Measurements from ENCODE around the gene SAMD4A.

The SAMD4A gene

DNA sequence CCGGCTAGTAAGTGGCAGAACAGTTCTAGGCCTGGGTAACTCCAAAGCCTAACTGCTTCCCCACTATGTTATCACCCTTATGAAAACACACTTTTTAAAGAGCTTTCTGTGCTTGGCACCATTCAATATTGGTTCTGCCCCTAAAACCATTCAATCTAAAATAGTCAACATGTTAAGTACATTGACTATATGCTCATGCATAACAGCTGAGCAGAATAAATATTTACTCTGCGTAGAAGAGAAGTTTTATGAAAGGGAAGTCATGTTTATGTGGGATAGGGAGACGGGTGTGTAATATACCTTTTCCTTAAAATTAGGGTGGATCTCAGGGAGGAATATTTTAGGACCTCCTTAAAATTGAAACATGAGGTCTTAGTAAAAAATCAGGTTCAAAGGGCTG is 80.5 kb downstream of the SAMD4A start:
- no peak for DNase-seq (ENCODE audit: low read depth)
- no peak for TF ChIP-seq CTCF (conservative IDR thresholded peaks at IDR 0.05; ENCODE audit: low read depth, low read length)
- H3K4me3 ChIP-seq (ENCODE audit: low read length): no peak overlapping the region

GRCh38 chr14:54649056-54649455 is 82.1 kb downstream of the SAMD4A start:
- no peak for DNase-seq (ENCODE audit: low read depth)
- no peak overlapping the region for H3K4me3 ChIP-seq (ENCODE audit: low read length)
- TF ChIP-seq CTCF (conservative IDR thresholded peaks at IDR 0.05; ENCODE audit: low read depth, low read length): no peak

DNA sequence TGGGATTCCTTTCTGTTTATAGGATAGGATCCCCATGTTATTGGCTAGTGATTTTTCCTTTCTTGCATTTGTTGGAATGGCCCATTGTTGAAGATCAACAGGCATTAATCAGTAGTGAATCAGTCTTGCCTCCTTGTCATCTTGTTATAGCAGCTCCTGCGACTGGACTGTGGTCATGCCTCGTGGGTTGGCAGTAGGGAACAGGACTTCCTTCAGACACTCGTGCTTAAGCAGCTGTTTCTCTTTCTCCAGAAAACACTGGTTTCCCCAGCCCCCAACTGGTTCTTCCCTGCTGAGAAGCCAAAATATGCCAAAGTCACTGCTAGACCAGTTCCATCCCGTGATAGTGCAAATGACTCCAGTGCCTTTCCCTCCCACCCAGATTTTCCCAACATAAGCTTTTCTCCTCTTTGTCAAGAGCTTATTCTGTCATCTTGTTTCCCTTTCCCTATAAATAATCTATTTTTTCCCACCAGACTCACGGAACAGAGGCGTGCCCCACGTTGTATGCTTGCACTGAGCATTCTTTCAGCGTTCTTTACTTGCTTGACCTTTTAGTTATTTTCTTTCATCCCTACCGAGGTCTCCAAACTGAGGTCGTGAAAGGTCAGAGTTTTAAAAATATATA is 83.5 kb downstream of the SAMD4A start:
- no peak for TF ChIP-seq CTCF (conservative IDR thresholded peaks at IDR 0.05; ENCODE audit: low read depth, low read length)
- no peak overlapping the region for H3K4me3 ChIP-seq (ENCODE audit: low read length)
- no peak for DNase-seq (ENCODE audit: low read depth)

- no peak for TF ChIP-seq CTCF (conservative IDR thresholded peaks at IDR 0.05; ENCODE audit: low read depth, low read length)
- H3K4me3 ChIP-seq (ENCODE audit: low read length): no peak overlapping the region
- DNase-seq (ENCODE audit: low read depth): no peak
Observed at GRCh38 chr14:54650959-54651351, 84.0 kb downstream of the SAMD4A start.

- DNase-seq (ENCODE audit: low read depth): no peak
- H3K4me3 ChIP-seq (ENCODE audit: low read length): no peak overlapping the region
- TF ChIP-seq CTCF (conservative IDR thresholded peaks at IDR 0.05; ENCODE audit: low read depth, low read length): no peak
Observed at GRCh38 chr14:54651649-54652048, 84.7 kb downstream of the SAMD4A start.

DNA sequence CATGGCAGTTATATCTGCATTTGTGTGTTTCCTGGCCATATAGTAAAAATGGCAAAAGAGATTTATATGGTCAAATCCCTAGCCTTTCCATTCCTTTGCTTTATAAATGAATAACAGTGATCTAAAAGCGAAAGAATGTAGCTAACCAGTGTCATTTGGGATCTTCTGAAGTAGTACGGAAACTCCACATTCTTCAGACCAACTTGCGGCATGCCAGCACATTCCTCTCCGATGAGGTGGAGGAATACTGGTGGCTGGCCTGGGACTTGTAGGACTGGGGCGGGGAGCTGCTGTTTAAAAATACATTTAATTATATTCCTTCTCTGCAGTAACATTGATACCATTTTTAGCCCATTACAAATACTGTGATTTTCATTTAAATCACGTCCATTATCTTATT is 85.3 kb downstream of the SAMD4A start:
- DNase-seq (ENCODE audit: low read depth): peak; percentile 97
- TF ChIP-seq CTCF (conservative IDR thresholded peaks at IDR 0.05; ENCODE audit: low read depth, low read length): no peak
- H3K4me3 ChIP-seq (ENCODE audit: low read length): no peak overlapping the region

GRCh38 chr14:54652605-54653052 is 85.7 kb downstream of the SAMD4A start:
- TF ChIP-seq CTCF (conservative IDR thresholded peaks at IDR 0.05; ENCODE audit: low read depth, low read length): no peak
- peak overlapping the region; percentile 11 for H3K4me3 ChIP-seq (ENCODE audit: low read length)
- no peak for DNase-seq (ENCODE audit: low read depth)

All from retinal pigment epithelial cell (primary cell).